Fibroblast of the conjunctiva (primary cell): ENCODE data around the gene RNF166.
A peak's percentile ranks its signal among the peaks of the same experiment; 100 is the strongest.
"Not testable (repeated sequence)": the region's sequence is repeated elsewhere in the genome, so short reads cannot be mapped to it uniquely, and the experiment has no call there.

Source experiments
- DNase-seq: peaks from one replicate; pipeline ENCODE4 v3.0.0-alpha.2; 2010; ENCODE audit warnings: low read depth

The RNF166 gene

GRCh38 chr16:88673716-88674379, 32.4 kb downstream of the RNF166 start:
- no peak for DNase-seq

- no peak for DNase-seq
Measured at GRCh38 chr16:88672776-88673175, 33.4 kb downstream of the RNF166 start.

GRCh38 chr16:88671806-88672205, 34.4 kb downstream of the RNF166 start:
- DNase-seq = no peak

- DNase-seq = no peak
Measured at GRCh38 chr16:88669980-88670379, 36.2 kb downstream of the RNF166 start.

GRCh38 chr16:88669493-88669892, 36.7 kb downstream of the RNF166 start:
- DNase-seq = not testable (repeated sequence)

- no peak for DNase-seq
Measured at GRCh38 chr16:88667461-88667860, 38.7 kb downstream of the RNF166 start.

GRCh38 chr16:88665570-88665969, 40.6 kb downstream of the RNF166 start:
- no peak for DNase-seq

GRCh38 chr16:88665148-88665547, 41.1 kb downstream of the RNF166 start:
- no peak for DNase-seq

GRCh38 chr16:88662843-88663606, 43.2 kb downstream of the RNF166 start, which contains the start of gene MVD:
MVD (minus strand) TSS chr16:88663091; CDS start chr16:88663080, 11 bp downstream.
- peak; percentile 96 for DNase-seq

GRCh38 chr16:88662222-88662842, 43.9 kb downstream of the RNF166 start:
- no peak for DNase-seq

GRCh38 chr16:88661468-88661867, 44.7 kb downstream of the RNF166 start:
- DNase-seq = no peak

- no peak for DNase-seq
Measured at GRCh38 chr16:88659160-88659559, 47.0 kb downstream of the RNF166 start.

- no peak for DNase-seq
Measured at GRCh38 chr16:88658714-88659113, 47.5 kb downstream of the RNF166 start.

- no peak for DNase-seq
Measured at GRCh38 chr16:88657371-88657770, 48.8 kb downstream of the RNF166 start.

GRCh38 chr16:88656291-88656980, 49.8 kb downstream of the RNF166 start:
- DNase-seq = no peak

GRCh38 chr16:88655733-88656281, 50.4 kb downstream of the RNF166 start:
- no peak for DNase-seq

GRCh38 chr16:88655053-88655732, 51.0 kb downstream of the RNF166 start:
- DNase-seq = no peak

- DNase-seq = no peak
Measured at GRCh38 chr16:88654363-88655052, 51.7 kb downstream of the RNF166 start.

- DNase-seq = no peak
Measured at GRCh38 chr16:88653596-88654362, 52.4 kb downstream of the RNF166 start.

GRCh38 chr16:88653101-88653500, 53.1 kb downstream of the RNF166 start:
- no peak for DNase-seq
